HepG2 (cell line): ENCODE results near the gene SH3YL1. TPM values are rescaled to one million over a fixed set of nuclear protein-coding genes. Genes with fewer than 3 reads are reported as not detected.

Source experiments
- AKNA ChIP-seq: sonication (generic); formaldehyde crosslinking; IDR thresholded peaks from 2 replicates; pipeline ENCODE4 v1.4.0; 2020; ENCODE audit warnings: missing genetic modification reagents, borderline replicate concordance
- ARNT ChIP-seq: fragments of 450-650 bp; IDR thresholded peaks from 2 replicates; pipeline ENCODE4 v1.6.1; 2017
- CBFB ChIP-seq: sonication (generic); formaldehyde crosslinking; IDR thresholded peaks from 2 replicates; pipeline ENCODE4 v1.4.0; 2020; ENCODE audit warnings: missing genetic modification reagents
- CREB3 ChIP-seq: sonication (generic); formaldehyde crosslinking; IDR thresholded peaks from 2 replicates; pipeline ENCODE4 v1.5.0; 2020; ENCODE audit warnings: missing genetic modification reagents
- FOXO1 ChIP-seq: sonication (generic); formaldehyde crosslinking; IDR thresholded peaks from 2 replicates; pipeline ENCODE4 v1.4.0; 2020; ENCODE audit warnings: missing genetic modification reagents
- FOXP4 ChIP-seq: sonication (generic); formaldehyde crosslinking; IDR thresholded peaks from 2 replicates; pipeline ENCODE4 v1.4.0; 2020; ENCODE audit warnings: missing genetic modification reagents
- GPN1 ChIP-seq: sonication (generic); formaldehyde crosslinking; IDR thresholded peaks from 2 replicates; pipeline ENCODE4 v1.5.1; 2020; ENCODE audit warnings: missing genetic modification reagents, borderline replicate concordance
- KDM5B ChIP-seq: sonication (generic); formaldehyde crosslinking; IDR thresholded peaks from 2 replicates; pipeline ENCODE4 v1.4.0; 2020; ENCODE audit warnings: missing genetic modification reagents, mild to moderate bottlenecking, borderline replicate concordance
- RCOR2 ChIP-seq: IDR thresholded peaks from 2 replicates; pipeline ENCODE4 v1.6.1; 2016; ENCODE audit warnings: missing biosample characterization, missing genetic modification reagents
- RXRA ChIP-seq: sonication (generic); formaldehyde crosslinking; IDR thresholded peaks from 2 replicates; pipeline ENCODE4 v1.5.1; 2020; ENCODE audit warnings: missing genetic modification reagents
- SP140L ChIP-seq: sonication (generic); formaldehyde crosslinking; IDR thresholded peaks from 2 replicates; pipeline ENCODE4 v1.4.0; 2020; ENCODE audit warnings: missing genetic modification reagents, borderline replicate concordance
- TIGD3 ChIP-seq: sonication (generic); formaldehyde crosslinking; IDR thresholded peaks from 2 replicates; pipeline ENCODE4 v1.5.1; 2020; ENCODE audit warnings: mild to moderate bottlenecking, missing genetic modification reagents, borderline replicate concordance
- TOPORS ChIP-seq: sonication (generic); formaldehyde crosslinking; IDR thresholded peaks from 2 replicates; pipeline ENCODE4 v1.8.0; 2023; ENCODE audit warnings: mild to moderate bottlenecking, missing genetic modification reagents
- ZBTB21 ChIP-seq: sonication (generic); formaldehyde crosslinking; IDR thresholded peaks from 2 replicates; pipeline ENCODE4 v1.4.0; 2020; ENCODE audit warnings: missing genetic modification reagents
- ZBTB3 ChIP-seq: sonication (generic); formaldehyde crosslinking; IDR thresholded peaks from 2 replicates; pipeline ENCODE4 v1.4.0; 2020; ENCODE audit warnings: low read depth, mild to moderate bottlenecking, moderate library complexity, missing genetic modification reagents, borderline replicate concordance
- ZGPAT ChIP-seq: IDR thresholded peaks from 2 replicates; pipeline ENCODE4 v1.6.1; 2016; ENCODE audit warnings: mild to moderate bottlenecking
- ZNF24 ChIP-seq: fragments of 450-650 bp; IDR thresholded peaks from 2 replicates; pipeline ENCODE4 v1.6.1; 2017; ENCODE audit warnings: antibody characterized with exemption, mild to moderate bottlenecking
- ZNF484 ChIP-seq: sonication (generic); formaldehyde crosslinking; IDR thresholded peaks from 2 replicates; pipeline ENCODE4 v1.5.1; 2020; ENCODE audit warnings: mild to moderate bottlenecking, low read depth, missing genetic modification reagents, borderline replicate concordance
- ZNF777 ChIP-seq: sonication (generic); formaldehyde crosslinking; IDR thresholded peaks from 2 replicates; pipeline ENCODE4 v1.4.0; 2020; ENCODE audit warnings: missing genetic modification reagents
- ZSCAN29 ChIP-seq: sonication (generic); formaldehyde crosslinking; conservative IDR thresholded peaks from 2 replicates; pipeline ENCODE4 v1.4.0; 2020; ENCODE audit warnings: mild to moderate bottlenecking, missing genetic modification reagents
- polyA plus RNA-seq, 8 experiments: library from polyadenylated mRNA; depleted of rRNA in 3 of 8; stranded (reverse) in 7 of 8; unstranded in 1 of 8; fragments of >200 nt; fragmentation: Illumina TruSeq in 4 of 8; extraction: Trizol in 4 of 8; gene quantifications; 2 replicates each; pipeline versions ENCODE4 v1.2.1 to v1.2.3, GENCODE V29; 2011 to 2016; ENCODE audit warnings: low read depth in 4 of 8, missing spikeins in 1 of 8, mixed read lengths in 1 of 8; ENCODE audit not compliant: insufficient read depth in 1 of 8
- total RNA-seq, 5 experiments: library from RNA; depleted of rRNA; stranded (reverse); fragments of >200 nt; fragmentation: Illumina TruSeq; extraction: Trizol; gene quantifications; 2 replicates each; pipeline ENCODE4 v1.2.3, GENCODE V29; 2016; ENCODE audit warnings: low read depth in 1 of 5

Gene SH3YL1
- total and polyA plus RNA-seq, 2 of the 13 experiments (the other 11 are each of a cell fraction or from before 2014, with no cell fraction given): 13.0 to 48.2 TPM

GRCh38 chr2:249538-250042 is 14.2 kb downstream of the SH3YL1 start (continued):
- TF ChIP-seq TIGD3 (peak; percentile 45; the same call in 1 of the 2 replicates), AKNA (CRISPR knock-in tag) (0 out of 2 replicates have a peak, but pooled peaks have one; percentile 26), FOXP4 (CRISPR knock-in tag) (peak; percentile 99), RXRA (peak; percentile 93; the same call in 1 of the 2 replicates), ZNF24 (no peak), ZNF484 (CRISPR knock-in tag) (no peak), GPN1 (no peak), TOPORS (CRISPR knock-in tag) (peak; percentile 85; the same call in 1 of the 2 replicates), RCOR2 (CRISPR knock-in tag) (peak; percentile 92), ZNF777 (CRISPR knock-in tag) (no peak), KDM5B (CRISPR knock-in tag) (peak; percentile 28; the same call in 1 of the 2 replicates), ZBTB3 (CRISPR knock-in tag) (no peak; the same call in 1 of the 2 replicates), ARNT (no peak), CBFB (no peak), ZBTB21 (CRISPR knock-in tag) (no peak; the same call in 1 of the 2 replicates), ZSCAN29 (peak; percentile 92), FOXO1 (CRISPR knock-in tag) (peak; percentile 97), CREB3 (no peak), ZGPAT (peak; percentile 92), SP140L (CRISPR knock-in tag) (no peak)
